HG02852 (cell line): Measurements from ENCODE around the gene TMEM139.

Source experiments
- ATAC-seq: cut with Tn5 transposase; IDR thresholded peaks from one replicate; pipeline ENCODE4 v1.9.1; 2021; ENCODE audit warnings: mild to moderate bottlenecking, moderate library complexity; ENCODE audit not compliant: unreplicated experiment

Gene TMEM139

DNA sequence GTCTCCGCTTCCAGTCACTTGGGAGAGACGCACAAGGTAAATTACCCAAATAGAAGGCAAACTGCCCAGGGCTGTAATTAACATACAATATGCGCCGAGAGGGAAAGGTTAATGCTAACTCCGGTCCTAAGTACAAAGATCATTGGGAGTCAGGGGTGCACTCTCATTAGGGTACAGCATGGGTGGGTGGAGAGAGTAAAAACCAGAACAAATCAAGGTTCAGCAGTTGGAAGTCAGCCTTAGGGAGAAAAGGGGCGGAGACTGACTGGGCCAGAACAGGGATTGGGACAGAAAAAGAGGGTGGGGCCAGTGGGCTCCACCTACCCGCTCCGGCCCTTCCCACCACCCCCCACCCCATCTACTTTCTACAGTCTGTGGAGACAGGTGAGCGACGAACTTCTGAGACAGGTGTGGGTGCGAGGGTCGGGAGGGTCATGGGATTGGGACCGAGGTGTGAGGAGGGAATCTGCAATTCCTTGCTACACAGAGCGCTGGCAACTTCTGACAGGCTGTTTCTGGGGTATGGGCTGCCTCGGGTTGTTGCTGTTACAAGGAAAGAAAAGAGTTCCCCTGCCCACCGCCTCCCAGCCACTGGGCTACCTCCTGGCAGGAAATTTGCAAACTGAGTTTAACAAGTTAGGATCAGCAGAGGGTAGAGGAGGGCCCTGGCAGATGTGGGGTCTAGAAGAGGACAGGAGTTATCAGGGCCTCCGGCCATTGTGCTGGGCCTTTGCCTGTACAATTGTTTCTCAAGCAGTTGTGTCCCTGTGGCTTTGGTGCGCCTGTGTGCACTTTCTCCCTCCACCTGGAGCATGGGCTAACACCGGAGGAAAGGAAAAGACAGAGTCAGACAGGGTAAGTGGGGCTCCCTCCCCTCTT, at the start of gene TMEM139:
TMEM139 (plus strand) TSS at position 368 of the 879 bp plus-strand sequence. CDS start 1,000 bp downstream, outside the sequence.
- no peak for ATAC-seq

DNA sequence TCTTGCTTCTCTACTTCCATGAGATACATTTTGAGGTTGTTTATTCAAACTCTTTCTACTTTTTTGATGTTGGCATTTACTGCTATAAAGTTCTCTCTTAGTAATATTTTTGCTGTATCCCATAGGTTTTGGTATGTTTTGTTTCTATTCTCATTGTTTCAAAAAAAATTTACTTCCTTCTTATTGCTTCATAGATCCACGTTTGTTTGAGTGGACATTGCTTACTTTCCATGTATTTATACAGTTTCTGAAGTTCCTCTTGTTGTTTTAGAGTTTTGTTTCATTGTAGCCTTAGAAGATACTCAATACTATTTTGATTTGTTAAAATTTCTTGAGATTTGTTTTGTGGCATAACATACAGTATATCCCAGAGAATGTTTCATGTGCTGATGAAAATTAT, 49.2 kb upstream of the TMEM139 start:
- ATAC-seq = no peak

DNA sequence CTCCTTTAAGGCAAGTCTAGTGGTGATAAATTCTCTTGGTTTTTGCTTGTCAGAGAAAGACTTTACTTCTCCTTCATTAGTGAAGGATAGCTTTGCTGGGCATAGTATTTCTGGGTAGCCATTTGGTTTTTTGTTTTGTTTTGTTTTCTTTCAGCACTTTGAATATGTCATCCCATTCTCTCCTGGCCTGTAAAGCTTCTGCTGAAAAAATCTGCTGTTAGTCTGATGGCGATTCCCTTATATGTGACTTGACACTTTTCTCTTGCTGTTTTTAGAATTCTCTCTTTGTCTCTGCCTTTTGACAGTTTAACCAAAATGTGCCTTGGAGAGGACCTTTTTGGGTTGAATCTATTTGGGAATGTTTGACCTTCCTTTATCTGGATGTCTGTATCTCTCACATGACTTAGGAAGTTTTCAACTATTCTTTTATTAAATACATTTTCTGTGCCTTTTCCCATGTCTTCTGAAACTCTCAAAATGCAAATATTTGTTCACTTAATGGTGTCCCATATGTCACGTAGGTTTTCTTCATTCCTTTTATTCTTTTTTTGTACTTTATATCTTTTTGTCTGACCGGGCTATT, 48.3 kb upstream of the TMEM139 start:
- no peak for ATAC-seq

DNA sequence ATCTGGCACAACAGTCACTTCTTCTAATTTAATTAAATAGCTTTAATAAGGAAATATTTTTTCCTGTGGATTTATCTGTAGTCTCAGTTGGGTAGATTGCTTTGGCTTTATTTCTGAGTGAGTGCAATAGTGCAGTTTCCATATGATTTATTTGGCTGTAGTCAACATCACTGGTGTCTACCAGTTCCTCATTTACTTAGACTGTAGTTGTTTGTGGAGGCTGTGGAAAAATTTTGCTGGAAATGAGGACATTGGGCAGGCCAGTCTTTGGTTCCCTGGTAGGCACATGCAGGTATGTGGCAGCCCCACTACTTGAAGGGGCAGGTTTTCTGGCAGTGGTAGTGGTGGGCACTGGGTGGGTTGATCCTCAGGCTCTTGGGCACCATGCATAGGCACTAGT, 47.4 kb upstream of the TMEM139 start:
- ATAC-seq = no peak

DNA sequence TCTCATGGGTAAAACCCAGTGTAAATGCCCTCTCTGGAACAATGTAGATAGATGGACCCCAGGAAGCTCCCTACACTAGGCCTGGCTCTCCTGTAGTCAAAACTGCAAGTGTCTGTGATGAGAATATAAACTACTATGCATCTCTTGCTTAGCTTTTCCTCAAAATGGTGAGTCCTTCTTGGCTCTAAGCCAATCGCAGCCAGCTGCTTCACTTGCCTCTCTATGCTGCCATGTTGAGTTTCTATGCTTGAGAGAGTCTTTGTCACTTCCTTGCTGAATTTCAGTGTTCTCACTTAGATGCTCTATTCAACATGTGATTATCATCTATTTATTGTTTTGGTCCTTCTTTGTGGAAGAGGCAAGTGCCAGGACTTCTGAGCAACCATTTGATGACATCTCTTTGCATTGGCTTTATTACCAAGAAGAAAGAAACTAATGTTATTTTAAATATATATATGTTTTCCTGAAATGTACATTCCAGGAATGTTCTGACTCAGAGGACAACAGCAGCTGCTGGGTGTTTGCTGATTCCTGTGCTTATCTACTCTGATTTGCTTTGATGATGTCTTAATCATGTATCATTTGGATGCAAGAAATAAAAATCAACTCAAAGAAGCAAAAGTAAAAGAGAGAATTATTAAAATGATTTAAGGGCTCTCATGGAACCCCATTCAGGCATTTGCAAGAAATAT, 46.3 kb upstream of the TMEM139 start:
- no peak for ATAC-seq

DNA sequence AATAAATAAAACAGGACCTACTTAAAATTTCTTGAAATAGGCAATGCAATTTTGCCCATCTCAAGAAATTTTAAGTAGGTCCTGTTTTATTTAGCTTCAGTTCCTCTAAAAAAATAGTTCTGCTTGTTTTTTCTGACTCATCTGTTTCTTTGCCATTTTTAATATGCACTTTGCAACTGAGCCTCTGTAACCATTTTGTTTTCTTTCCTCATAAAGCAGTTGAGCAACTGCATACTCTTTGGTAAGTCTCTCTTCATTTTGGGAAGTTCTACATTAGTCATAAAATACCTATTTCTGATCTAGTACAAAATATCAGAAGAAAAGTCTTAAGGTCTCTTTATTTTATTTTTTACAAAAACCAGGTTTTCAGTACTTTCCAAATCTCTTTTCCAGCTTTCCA, 44.9 kb upstream of the TMEM139 start:
- ATAC-seq = no peak

DNA sequence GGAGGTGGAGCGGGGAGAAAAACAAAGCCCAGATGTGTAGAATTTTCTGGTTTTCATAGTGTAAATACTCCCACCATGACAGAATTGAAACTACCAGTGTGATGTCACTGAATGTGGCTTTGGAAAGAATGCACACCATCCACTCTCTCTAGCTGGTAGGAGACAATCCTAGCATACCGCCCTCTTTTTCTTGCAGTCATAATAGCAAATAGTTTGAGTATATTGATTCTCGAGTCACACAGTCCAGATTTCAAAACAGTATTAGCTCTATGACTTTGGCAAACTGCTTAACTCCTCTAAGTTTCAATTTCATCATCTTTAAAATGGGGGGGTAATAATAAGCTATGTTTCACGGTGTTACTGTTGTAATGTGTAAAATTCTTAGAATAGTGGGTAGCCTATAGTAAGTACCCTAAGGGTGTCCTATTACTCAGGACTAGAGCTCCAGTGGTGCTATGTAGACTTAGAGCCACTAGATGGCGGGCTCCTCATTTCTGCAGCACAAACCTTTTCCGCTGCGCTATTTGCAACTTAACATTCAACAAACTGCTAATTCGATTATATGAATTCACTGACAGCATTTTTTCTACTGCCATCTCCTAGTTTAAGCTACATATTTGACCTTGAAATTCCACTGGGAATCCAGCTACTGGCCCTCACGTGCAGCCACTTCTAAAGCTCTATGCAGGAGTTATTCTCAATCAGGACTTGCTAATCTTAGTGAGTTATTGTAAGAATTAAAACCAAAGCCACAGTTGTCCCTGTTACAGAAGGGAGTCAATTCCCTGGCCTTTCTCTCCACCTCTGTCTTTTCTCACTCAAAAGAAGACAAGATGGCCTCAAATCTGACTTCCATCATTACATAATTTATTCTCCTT, 44.2 kb upstream of the TMEM139 start:
- ATAC-seq = peak; percentile 94

DNA sequence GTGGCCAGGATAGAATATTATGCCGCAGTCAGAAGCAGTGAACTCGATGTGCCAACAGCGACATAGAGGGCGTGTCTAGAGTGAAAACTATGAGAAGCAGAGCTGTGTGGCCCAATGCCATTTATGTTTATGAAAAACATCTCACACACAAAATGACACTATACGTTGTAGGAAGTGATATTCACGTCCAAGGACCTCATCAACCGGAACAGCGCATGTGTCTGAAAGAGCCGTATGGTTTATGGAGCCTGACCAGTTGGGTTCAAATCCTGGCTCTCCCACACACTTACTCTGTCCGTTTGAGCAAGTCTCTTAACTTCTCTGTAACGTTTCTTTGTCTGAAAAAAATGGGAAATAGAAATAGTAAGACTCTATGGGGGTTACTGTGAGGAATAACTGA, 42.5 kb upstream of the TMEM139 start:
- ATAC-seq = no peak

DNA sequence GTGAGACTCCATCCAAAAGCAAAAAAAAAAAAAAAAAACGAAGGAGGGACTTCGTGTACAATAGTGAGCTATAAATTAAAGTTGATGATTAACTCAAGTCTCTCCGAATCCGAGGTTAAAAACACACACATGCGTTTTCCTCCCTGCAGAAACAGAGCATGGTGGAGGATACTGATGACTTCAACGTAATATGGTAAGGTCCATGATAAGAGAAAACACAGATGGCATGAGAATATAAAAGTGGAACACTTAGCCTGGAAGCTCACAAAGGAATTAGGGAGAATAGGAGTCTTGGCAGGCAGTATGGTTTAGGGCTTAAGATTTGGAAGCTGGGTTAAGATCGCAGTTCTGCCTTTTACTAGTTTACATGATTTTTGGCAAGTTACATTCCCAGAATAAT, 41.6 kb upstream of the TMEM139 start:
- no peak for ATAC-seq

DNA sequence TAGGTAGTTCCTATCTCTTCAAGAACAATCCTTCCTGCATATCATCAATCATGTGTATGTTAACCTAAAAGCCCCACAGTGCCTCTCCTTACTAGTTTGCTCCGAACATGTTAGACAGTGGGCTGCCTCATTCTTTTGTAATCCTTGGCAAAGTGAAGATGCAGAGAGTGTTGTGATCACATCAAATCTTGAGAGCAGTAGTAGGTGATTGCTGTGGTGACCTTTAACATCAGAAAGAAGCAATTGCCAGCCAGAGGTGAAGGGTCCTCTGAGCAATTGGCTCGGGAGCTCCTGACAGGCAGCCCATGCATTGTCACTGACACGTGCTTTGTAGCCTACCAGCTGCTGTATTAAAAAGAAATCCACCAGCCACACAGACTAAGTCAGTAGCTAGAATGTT, 41.1 kb upstream of the TMEM139 start:
- no peak for ATAC-seq

DNA sequence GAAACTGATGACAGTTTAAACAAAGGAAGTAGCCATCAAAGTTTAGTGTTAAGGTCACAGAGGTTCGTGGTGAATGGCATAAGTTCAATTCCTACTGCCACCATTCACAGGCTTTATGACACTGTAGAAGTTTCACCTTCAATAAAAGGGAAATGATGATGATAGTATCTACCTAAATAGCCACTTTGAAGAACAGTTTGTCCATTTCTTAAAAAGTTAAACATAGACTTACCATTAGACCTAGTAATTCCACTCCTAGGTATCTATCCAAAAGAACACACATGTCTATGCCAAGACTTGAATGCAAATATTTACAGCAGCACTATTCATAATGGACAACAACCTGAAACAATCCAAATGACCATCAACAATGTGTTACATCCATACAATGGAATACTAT, 40.4 kb upstream of the TMEM139 start:
- ATAC-seq = no peak

DNA sequence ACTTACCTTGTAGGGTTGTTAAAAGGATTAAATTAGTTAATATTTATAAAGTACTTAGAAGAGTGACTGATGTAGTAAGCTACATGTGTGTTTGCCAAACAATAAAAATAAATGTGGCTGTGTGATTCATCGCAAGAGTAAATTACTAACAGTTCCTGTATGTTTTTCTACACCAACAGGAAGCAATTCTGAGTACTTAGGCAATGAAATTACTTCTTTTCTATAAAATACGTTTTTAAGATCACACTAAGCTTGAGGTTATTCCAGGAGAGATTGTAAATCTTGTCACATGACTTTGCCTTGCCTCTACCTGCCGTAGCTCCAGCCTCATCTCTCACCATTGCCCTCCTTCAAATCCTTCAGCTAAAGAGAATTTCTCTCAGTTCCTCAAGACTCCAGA, 39.6 kb upstream of the TMEM139 start:
- ATAC-seq = no peak

DNA sequence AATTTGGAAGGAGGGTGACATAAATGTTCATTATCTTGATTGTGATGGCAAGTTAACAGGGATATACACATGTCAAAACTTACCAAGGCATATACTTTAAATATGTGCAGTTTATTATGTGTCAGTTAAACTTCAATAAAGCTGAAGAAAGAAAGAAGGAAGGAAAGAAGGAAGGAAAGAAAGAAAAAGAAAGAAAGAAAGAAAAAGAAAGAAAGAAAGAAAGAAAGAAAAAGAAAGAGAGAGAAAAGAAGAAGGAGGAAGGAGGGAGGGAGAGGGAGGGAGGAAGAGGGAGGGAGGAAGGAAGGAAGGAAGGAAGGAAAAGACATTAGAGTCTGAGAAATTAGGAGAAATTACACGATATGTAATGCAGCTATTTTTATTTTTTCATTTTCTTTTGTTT, 37.4 kb upstream of the TMEM139 start:
- no peak for ATAC-seq

DNA sequence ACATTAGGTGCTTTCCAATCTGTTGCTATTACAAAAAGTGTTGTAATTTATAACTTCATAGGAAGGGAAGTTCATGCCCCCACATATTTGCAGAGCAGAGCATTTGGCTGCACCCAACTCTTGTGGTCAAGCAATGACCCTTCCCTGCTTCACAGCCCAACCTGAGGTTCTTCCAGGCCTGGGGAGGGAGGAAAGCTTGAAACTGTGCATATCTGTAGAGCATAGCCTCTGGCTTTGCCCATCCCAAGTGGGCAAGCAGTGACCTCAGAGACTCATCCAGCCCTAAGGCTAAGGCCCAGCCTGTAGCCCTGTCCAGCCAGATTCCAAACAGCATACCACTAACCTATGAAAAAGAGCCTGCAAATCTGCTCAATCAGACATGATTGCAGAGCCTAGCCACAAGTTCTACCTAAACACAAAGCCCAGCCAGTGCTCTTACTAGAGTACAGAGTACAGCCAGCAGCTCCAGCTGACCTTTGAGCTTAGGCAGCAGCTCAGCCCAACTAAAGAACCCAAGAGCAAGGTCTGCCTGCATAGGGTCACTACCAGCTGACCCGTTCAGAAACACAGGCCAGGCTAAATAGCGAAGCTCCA, 35.9 kb upstream of the TMEM139 start:
- no peak for ATAC-seq

DNA sequence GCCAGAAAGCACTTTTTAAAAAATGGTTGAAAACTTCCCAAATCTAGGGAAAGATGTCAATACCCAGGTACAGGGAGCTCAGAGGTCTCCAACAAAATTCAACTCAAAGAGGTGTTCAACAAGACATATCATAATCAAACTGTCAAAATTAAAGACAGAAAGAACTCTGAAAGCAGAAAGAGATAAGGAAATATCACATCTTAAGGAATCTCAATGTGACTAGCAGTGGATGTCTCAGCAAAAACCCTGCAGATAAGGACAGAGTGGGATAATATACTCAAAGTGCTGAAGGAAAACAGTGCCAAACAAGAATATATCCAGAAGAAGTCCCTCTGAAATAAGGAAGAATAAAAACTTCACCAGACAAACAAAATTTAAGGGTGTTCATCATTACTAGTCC, 34.6 kb upstream of the TMEM139 start:
- no peak for ATAC-seq

DNA sequence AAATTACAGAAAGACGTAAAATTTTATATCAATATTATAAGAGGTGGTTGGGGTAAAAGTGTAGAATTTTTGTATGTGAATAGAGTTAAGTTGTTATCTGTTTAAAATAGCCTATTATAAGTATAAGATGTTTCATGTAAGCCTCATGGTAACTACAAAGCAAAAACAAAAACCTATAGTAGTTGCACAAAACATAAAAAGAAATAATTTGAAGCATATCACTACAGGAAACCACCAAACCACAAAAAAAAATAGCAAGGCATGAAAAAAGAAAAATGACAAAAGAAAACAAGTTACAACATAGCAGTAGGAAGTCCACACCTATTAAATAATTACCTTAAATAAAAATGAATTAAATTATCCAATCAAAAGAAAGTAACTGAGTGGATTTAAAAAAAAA, 33.9 kb upstream of the TMEM139 start:
- no peak for ATAC-seq

DNA sequence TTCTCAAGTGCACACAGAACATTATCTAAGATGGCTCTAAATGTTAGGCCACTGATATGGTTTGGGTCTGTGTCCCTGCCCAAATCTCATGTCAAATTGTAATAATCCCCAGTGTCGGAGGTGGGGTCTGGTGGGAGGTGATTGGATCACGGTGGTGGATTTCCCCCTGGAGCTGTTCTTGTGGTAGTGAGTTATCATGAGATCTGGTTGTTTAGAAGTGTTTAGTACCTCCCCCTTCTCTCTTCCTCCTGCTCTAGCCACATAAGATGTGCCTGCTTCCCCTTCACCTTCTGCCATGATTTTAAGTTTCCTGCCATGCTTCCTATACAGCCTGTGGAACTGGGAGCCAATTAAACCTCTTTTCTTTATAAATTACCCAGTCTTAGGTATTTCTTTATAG, 32.8 kb upstream of the TMEM139 start:
- no peak for ATAC-seq

DNA sequence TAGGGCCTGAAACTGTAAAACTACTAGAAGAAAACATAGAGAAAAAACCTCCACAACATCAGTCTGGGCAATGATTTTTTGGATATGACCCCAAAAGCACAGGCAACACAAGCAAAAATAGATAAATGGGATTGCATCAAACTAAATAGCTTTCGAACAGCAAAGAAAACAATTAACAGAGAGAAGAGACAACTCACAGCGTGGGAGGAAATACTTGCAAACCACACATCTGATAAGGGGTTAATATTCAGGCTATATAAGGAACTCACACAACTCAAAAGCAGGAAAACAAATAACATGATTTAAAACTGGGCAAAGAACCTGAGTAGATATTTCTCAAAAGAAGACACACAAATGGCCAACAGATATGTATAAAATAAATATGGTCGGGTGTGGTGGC, 29.2 kb upstream of the TMEM139 start:
- ATAC-seq = no peak

DNA sequence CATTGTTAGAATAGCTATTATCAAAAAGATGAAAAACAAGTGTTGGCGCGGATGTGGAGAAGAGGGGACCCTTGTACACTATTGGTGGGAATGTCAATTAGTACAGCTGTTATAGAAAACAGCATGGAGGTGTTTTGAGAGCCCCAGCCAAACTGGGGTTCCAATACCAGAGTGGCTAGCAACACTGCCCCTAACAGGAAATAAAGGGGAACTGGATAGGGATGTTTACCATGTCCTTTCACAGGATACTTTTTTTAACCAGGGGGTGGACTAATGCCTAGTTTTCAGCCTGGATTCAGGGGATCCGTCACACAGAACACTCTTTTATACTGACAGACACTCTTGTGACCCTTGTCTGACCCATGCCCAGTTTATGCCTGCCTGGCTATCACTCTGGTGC, 28.4 kb upstream of the TMEM139 start:
- no peak for ATAC-seq

DNA sequence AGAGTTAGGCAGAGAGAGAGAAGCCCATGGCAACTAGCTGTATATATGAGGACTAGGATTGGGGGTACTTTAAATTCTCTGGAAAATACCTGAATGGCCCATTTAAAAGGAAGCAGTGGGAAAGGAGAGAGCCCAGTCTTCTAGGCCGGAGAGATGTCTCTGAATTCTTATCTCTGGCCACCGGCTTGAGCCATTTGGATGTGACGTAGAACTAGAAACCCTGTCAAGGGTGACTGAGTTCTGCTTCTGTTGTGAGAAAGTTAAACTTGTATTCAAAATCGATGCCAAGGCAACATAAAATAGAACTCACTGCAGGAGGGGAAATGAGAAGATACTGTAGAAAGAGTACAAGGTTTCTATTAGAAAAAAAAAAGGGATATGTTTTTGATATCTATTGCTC, 27.8 kb upstream of the TMEM139 start:
- peak; percentile 76 for ATAC-seq

DNA sequence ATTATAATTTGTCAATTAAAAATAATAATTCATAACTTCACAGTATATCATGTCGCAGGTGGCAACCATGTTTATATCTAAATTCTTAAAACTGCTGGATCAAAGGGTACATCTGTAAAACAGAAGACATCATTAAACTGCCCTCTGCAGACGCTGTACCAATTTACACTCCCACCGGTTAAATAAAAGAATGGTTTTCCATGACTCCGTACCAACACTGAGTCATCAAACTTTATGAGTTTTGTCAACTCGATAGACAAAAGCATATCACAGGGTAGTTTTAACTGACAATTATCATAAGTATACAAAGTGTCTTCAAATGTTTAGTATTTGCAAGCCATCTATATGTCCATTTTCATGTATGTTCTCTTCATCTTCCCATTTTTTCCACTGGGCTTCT, 27.3 kb upstream of the TMEM139 start:
- no peak for ATAC-seq
